SU-DHL-6 (cell line): Measurements from ENCODE around the gene SRSF11.

Experiments used
- EZH2phosphoT487 ChIP-seq: fragments of 200-600 bp; sonication (generic), shearing (Covaris generic); conservative IDR thresholded peaks from 2 replicates; pipeline ENCODE4 v1.6.1; 2018; ENCODE audit warnings: mild to moderate bottlenecking, antibody characterized with exemption, low read length, moderate library complexity, mixed read lengths
- TF ChIP-seq, protein P1 (sequence below): fragments of 200-600 bp; sonication (generic); IDR thresholded peaks from one replicate; pipeline ENCODE4 v1.5.1; 2017; ENCODE audit warnings: antibody characterized with exemption, mild to moderate bottlenecking, low read length, moderate library complexity; ENCODE audit not compliant: insufficient read depth, poor library complexity, severe bottlenecking

GRCh38 chr1:70202173-70202758 lies 18.9 kb upstream of the SRSF11 start:
- TF ChIP-seq, protein P1, sequence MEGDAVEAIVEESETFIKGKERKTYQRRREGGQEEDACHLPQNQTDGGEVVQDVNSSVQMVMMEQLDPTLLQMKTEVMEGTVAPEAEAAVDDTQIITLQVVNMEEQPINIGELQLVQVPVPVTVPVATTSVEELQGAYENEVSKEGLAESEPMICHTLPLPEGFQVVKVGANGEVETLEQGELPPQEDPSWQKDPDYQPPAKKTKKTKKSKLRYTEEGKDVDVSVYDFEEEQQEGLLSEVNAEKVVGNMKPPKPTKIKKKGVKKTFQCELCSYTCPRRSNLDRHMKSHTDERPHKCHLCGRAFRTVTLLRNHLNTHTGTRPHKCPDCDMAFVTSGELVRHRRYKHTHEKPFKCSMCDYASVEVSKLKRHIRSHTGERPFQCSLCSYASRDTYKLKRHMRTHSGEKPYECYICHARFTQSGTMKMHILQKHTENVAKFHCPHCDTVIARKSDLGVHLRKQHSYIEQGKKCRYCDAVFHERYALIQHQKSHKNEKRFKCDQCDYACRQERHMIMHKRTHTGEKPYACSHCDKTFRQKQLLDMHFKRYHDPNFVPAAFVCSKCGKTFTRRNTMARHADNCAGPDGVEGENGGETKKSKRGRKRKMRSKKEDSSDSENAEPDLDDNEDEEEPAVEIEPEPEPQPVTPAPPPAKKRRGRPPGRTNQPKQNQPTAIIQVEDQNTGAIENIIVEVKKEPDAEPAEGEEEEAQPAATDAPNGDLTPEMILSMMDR, result no peak
- no peak for TF ChIP-seq EZH2phosphoT487
